Naive thymus-derived CD4-positive, alpha-beta T cell (primary cell): Measurements from ENCODE around the gene CIROP. TPM values are rescaled to one million over a fixed set of nuclear protein-coding genes. Genes with fewer than 3 reads are reported as not detected.

Experiments used
- ATAC-seq: fragments of 150-1000 bp; cut with Tn5 transposase; 2 replicates; pipeline ENCODE4 v1.10.0; 2021; ENCODE audit warnings: mild to moderate bottlenecking, moderate library complexity
- CTCF ChIA-PET: fragments of 350-600 bp; sonication (Branson Sonifier 250); formaldehyde crosslinking; loops from one replicate; lab custom pipeline; 2021; ENCODE audit warnings: antibody characterized with exemption; lab: Charles Lee
- POLR2A ChIA-PET: fragments of 350-600 bp; sonication (Branson Sonifier 250); formaldehyde crosslinking; loops from one replicate; lab custom pipeline; 2021; ENCODE audit warnings: antibody characterized with exemption, inconsistent platforms; lab: Charles Lee
- DNase-seq, 9 donors: peaks; one replicate each; pipeline versions ENCODE4 v3.0.0 to v3.0.0-alpha.2; 2020 to 2022; ENCODE audit warnings: mixed read lengths in 1 of 9
- H3K27ac ChIP-seq: one replicate; pipeline ENCODE4 v1.7.0; 2013; ENCODE audit warnings: mild to moderate bottlenecking, low read depth, low read length, moderate library complexity
- H3K27me3 ChIP-seq, 2 donors: one replicate each; pipeline ENCODE4 v1.7.0; 2013; ENCODE audit warnings: low read length in 2 of 2, mild to moderate bottlenecking in 2 of 2, moderate library complexity in 2 of 2; ENCODE audit not compliant: control insufficient read depth in 2 of 2, insufficient read depth in 2 of 2
- H3K36me3 ChIP-seq, 3 experiments: 1 replicate in 2 of 3; 2 replicates in 1 of 3; pipeline ENCODE4 v1.7.0; 2013; ENCODE audit warnings: low read length in 3 of 3, mild to moderate bottlenecking in 3 of 3, moderate library complexity in 1 of 3; ENCODE audit not compliant: insufficient read depth in 3 of 3, control insufficient read depth in 2 of 3
- H3K4me1 ChIP-seq, 2 donors: one replicate each; pipeline ENCODE4 v1.7.0; 2013; ENCODE audit warnings: low read length in 2 of 2, mild to moderate bottlenecking in 2 of 2, moderate library complexity in 1 of 2; ENCODE audit not compliant: control insufficient read depth in 2 of 2, insufficient read depth in 2 of 2
- H3K4me3 ChIP-seq: 2 replicates; pipeline ENCODE4 v1.7.0; 2013; ENCODE audit warnings: mild to moderate bottlenecking, low read length
- H3K9me3 ChIP-seq, 3 experiments: 1 replicate in 2 of 3; 2 replicates in 1 of 3; pipeline ENCODE4 v1.7.0; 2013; ENCODE audit warnings: low read length in 3 of 3; ENCODE audit not compliant: control insufficient read depth in 2 of 3
- H3K27ac Mint-ChIP-seq, 9 donors: one replicate each; pipeline ENCODE4 v1.8.0; 2020 to 2022; ENCODE audit warnings: mixed read lengths in 9 of 9, mild to moderate bottlenecking in 8 of 9, moderate library complexity in 5 of 9, inconsistent platforms in 2 of 9
- H3K27me3 Mint-ChIP-seq, 5 donors: one replicate each; pipeline ENCODE4 v1.8.0; 2021 to 2022; ENCODE audit warnings: mixed read lengths in 5 of 5, mild to moderate bottlenecking in 1 of 5
- H3K36me3 Mint-ChIP-seq, 5 donors: one replicate each; pipeline ENCODE4 v1.8.0; 2020 to 2022; ENCODE audit warnings: mixed read lengths in 5 of 5, mild to moderate bottlenecking in 3 of 5, inconsistent platforms in 1 of 5
- H3K4me1 Mint-ChIP-seq, 7 donors: one replicate each; pipeline ENCODE4 v1.8.0; 2020 to 2022; ENCODE audit warnings: mixed read lengths in 7 of 7, mild to moderate bottlenecking in 3 of 7, inconsistent platforms in 1 of 7
- H3K4me3 Mint-ChIP-seq, 10 donors: one replicate each; pipeline ENCODE4 v1.8.0; 2020 to 2022; ENCODE audit warnings: mild to moderate bottlenecking in 10 of 10, mixed read lengths in 10 of 10, moderate library complexity in 6 of 10, inconsistent platforms in 2 of 10
- H3K9me3 Mint-ChIP-seq, 11 donors: one replicate each; pipeline ENCODE4 v1.8.0; 2020 to 2022; ENCODE audit warnings: mixed read lengths in 11 of 11, mild to moderate bottlenecking in 4 of 11, inconsistent platforms in 1 of 11, moderate library complexity in 1 of 11
- intact Hi-C, 2 donors: fragments of 100-400 bp; cut with micrococcal nuclease; formaldehyde crosslinking; loops; one replicate each; pipeline ENCODE4 v1.15.1; 2023
- polyA plus RNA-seq, 2 donors: library from polyadenylated mRNA; unstranded; fragments of 300-500 nt; fragmentation: Illumina TruSeq; gene quantifications; one replicate each; pipeline ENCODE4 v1.2.3, GENCODE V29; 2021
- total RNA-seq, 6 experiments: library from RNA in 5 of 6; stranded (reverse) in 5 of 6; gene quantifications; 1 replicate in 5 of 6; 2 replicates in 1 of 6; pipeline ENCODE4 v1.2.3 and lab custom pipeline; 2021 to 2026

CIROP gene
- total and polyA plus RNA-seq, 7 experiments from 2014 or later: not detected

DNA sequence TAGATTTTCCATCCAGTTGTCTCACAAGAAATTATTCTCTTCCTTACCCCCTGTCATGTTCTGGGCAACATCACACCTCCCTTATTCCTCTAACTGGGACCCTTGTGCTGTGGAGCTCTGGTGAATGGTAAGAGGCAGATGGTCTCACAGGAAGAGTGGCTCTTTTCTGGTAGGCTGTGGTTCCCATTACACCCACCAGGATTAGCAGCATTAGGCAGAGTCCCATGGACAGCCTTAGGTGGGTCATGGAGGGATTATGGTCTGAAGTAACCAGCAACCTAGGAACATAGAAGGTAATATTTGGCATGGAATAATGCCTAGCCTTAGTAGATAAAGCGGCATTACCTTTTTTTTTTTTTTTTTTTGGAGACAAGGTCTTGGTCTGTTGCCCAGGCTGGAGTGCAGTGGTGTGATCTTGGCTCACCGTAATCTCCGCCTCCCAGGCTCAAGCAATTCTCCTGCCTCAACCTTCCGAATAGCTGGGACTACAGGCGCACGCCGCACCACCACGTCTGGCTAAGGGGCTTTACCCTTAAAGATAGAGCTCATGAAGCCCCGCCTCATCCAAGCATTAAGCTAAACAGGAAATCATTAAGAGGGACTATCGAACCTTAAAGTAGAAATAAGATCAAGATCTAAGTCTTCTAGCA is 5.5 kb downstream of the CIROP start:
- no peak overlapping the region for H3K27ac ChIP-seq
- H3K4me3 ChIP-seq: no peak overlapping the region
- DNase-seq (no peak), ATAC-seq (no peak)
- intact Hi-C loops: loop anchor here (5.0 to 10.0 kb wide), 5 partner anchors 227 to 1832 kb away; partner anchors contain the start of genes DCAF11 (in 2 of the 2), NRL (in 2 of the 2), EMC9 (in 1 of the 2) and HNRNPC (in 1 of the 2)
- CTCF ChIA-PET: interaction anchor here (0.7 to 1.4 kb wide), 2 partner anchors 11 to 21 kb away, joined by 3 to 5 read pairs; no protein-coding TSS in a partner anchor
- H3K27ac Mint-ChIP-seq: peak overlapping the region in 3 of 9 donors; percentile 47 to 69 (median 68)
- peaks cover 6 to 21% (median 6%) of the 10 kb centered on the region in 3 experiments for H3K36me3 ChIP-seq
- peaks cover 0 to 25% (median 14%) of the 10 kb centered on the region in 5 donors for H3K36me3 Mint-ChIP-seq
- H3K27me3 Mint-ChIP-seq: peaks cover 0 to 3% (median 0%) of the 10 kb centered on the region in 5 donors
- peaks cover 0 to 48% (median 20%) of the 10 kb centered on the region in 7 donors for H3K4me1 Mint-ChIP-seq
- peaks cover 0 to 1% (median 0%) of the 10 kb centered on the region in 11 donors for H3K9me3 Mint-ChIP-seq
- no peaks in the 10 kb centered on the region for H3K9me3 ChIP-seq
- peaks cover 14 to 18% of the 10 kb centered on the region in 2 donors for H3K4me1 ChIP-seq
- H3K27me3 ChIP-seq: no peaks in the 10 kb centered on the region
- peak overlapping the region in 1 of 10 donors; percentile 3 for H3K4me3 Mint-ChIP-seq
- POLR2A ChIA-PET: interaction anchor here (0.6 to 1.0 kb wide), 4 partner anchors 18 to 83 kb away, joined by 3 to 6 read pairs (median 3); no protein-coding TSS in a partner anchor

DNA sequence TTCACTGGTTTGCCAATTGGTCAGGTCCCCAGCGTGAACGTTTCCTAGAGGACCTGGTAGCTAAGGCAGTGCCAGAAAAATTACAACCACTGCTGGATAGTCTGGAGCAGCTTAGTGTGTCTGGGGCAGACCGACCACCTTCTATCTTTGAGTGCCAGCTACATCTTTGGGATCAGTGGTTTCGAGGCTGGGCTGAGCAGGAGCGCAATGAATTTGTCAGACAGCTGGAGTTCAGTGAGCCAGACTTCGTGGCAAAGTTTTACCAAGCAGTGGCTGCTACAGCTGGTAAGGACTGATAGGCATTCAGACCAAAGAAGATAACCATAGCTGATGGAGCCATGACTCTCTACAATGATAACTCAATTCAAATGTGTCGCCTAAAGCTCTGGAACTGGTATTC is 7.0 kb downstream of the CIROP start:
- ChIA-PET CTCF (interaction anchor here (0.6 to 2.5 kb wide), 4 partner anchors 21 to 451 kb away, joined by 3 to 9 read pairs (median 4); no protein-coding TSS in a partner anchor), POLR2A (interaction anchor here (0.6 to 5.1 kb wide), 2 partner anchors 21 to 123 kb away, joined by 3 to 75 read pairs; partner anchors contain the start of gene CEBPE)
- H3K4me1 ChIP-seq: peaks cover 26 to 28% of the 10 kb centered on the region in 2 donors
- H3K4me3 ChIP-seq: no peak overlapping the region
- Mint-ChIP-seq H3K4me1 (peaks cover 0 to 57% (median 26%) of the 10 kb centered on the region in 7 donors), H3K9me3 (peaks cover 0 to 1% (median 0%) of the 10 kb centered on the region in 11 donors), H3K27ac (peak overlapping the region in 3 of 9 donors; percentile 14 to 56 (median 18)), H3K27me3 (no peaks in the 10 kb centered on the region), H3K36me3 (peaks cover 0 to 29% (median 14%) of the 10 kb centered on the region in 5 donors), H3K4me3 (peak overlapping the region in 3 of 10 donors; percentile 38 to 86 (median 53))
- intact Hi-C loops: loop anchor here (5.0 to 10.0 kb wide), 5 partner anchors 225 to 1830 kb away; partner anchors contain the start of genes DCAF11 (in 2 of the 2), NRL (in 2 of the 2), EMC9 (in 1 of the 2) and HNRNPC (in 1 of the 2)
- H3K36me3 ChIP-seq: peaks cover 6 to 21% (median 6%) of the 10 kb centered on the region in 3 experiments
- ATAC-seq (no peak), DNase-seq (no peak)
- no peak overlapping the region for H3K27ac ChIP-seq
- no peaks in the 10 kb centered on the region for H3K27me3 ChIP-seq
- no peaks in the 10 kb centered on the region for H3K9me3 ChIP-seq

DNA sequence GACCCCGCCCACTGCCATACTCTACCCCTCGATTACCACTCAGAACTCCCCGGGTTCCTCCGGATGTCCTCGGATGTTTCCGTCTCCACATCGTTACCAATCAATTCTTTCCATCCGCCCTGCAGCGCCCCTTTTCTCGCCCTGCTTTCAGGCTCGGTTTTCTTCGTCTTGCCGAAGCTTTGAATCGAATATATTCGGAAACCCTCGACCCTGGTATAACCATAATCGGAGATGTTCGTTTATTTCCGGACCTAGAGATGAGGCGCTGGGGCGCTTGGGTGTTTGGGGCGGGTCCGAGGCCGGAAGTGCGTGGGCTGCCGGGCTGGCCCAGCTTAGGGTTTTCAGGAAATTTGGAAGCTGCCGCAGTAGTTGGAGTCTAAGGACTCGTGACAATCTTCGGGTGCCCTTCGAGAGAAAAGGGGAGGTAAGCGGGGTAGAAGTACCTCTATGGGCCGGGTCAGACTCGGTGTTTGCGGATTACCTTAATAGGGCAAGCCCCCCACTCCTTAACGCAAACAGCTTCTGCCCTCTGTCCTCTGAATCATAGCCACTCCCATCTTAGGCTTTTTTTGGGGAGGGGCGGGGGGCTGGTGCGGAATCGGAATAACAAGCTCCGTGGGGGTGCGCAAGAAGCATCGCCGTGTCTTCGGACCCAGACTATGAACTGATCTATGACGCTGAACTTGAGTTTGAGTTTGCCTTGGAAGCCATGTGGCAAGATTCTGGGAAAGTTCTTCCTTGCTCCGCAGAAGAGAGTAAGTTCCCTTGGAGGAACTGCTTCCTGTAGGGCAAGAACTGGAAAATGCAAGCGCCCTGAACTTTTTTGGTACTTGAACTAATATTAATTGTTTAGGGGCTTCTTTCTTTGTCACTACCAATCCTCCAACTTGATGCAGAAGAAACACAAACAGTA is 9.3 kb downstream of the CIROP start, which contains the start of gene C14orf119:
Gene C14orf119 (plus strand): TSS at position 310 of the 913 bp plus-strand sequence. CDS start 2,154 bp downstream, outside the sequence.
- Histone ChIP-seq H3K36me3 (peaks cover 8 to 33% (median 15%) of the 10 kb centered on the region in 3 experiments), H3K27me3 (no peaks in the 10 kb centered on the region), H3K4me3 (peak within 1 kb of the TSS; percentile 88), H3K9me3 (no peaks in the 10 kb centered on the region), H3K4me1 (peaks cover 26 to 32% of the 10 kb centered on the region in 2 donors), H3K27ac (peak within 1 kb of the TSS; percentile 97)
- CTCF ChIA-PET: interaction anchor here (0.6 to 3.2 kb wide), 12 partner anchors 8 to 1569 kb away, joined by 3 to 25 read pairs (median 5); partner anchors contain the start of genes CEBPE, PABPN1 and SALL2
- peaks cover 3 to 38% (median 21%) of the 10 kb centered on the region in 5 donors for H3K36me3 Mint-ChIP-seq
- H3K27me3 Mint-ChIP-seq: no peaks in the 10 kb centered on the region
- no peak within 1 kb of the TSS for H3K27ac Mint-ChIP-seq
- H3K4me1 Mint-ChIP-seq: peaks cover 3 to 63% (median 33%) of the 10 kb centered on the region in 7 donors
- no peak within 1 kb of the TSS for H3K4me3 Mint-ChIP-seq
- ATAC-seq: peak; percentile 93
- peak in 8 of 9 donors; percentile 88 to 100 (median 100) for DNase-seq
- intact Hi-C loops: loop anchor here (1.0 to 10.0 kb wide), 21 partner anchors 24 to 1828 kb away; partner anchors contain the start of genes DCAF11 (in 2 of the 2), HOMEZ (in 2 of the 2), NGDN (in 2 of the 2) and NRL (in 2 of the 2)
- POLR2A ChIA-PET: interaction anchor here (0.6 to 5.1 kb wide), 44 partner anchors 9 to 1819 kb away, joined by 3 to 75 read pairs (median 4); partner anchors contain the start of genes AJUBA, AP1G2, CEBPE and CIROP
- H3K9me3 Mint-ChIP-seq: peaks cover 0 to 1% (median 0%) of the 10 kb centered on the region in 11 donors

DNA sequence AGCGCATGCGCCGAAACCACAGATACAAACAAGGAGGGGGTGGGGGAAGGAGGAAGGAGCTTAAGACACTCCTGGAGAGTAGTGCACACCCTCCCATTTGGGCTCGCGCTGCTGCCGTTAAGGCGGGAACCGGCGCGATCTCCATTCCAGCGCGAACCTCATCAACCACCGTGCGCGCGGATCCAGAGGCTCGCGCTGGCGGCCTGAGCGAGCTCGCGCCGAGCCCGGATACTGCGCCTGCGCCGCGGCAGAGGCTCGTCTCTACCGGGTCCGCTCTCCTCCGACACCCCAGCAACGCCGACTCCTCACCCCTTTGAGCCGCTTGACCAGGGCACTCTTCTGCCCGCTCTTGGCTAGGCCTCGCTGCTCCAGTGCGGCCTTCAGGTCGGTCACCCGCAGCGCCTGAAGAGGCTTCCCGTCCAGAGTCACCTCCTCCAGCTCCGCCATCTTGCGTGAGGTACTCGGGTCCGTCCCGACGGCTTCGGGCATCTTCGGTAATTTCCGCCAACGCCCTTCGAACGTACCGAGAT is 10.1 kb downstream of the CIROP start, which contains the start of gene ACIN1:
Gene ACIN1 (minus strand): TSS at position 471 of the 530 bp plus-strand sequence. CDS start 24 bp downstream, at position 447.
- Mint-ChIP-seq H3K36me3 (peaks cover 3 to 45% (median 26%) of the 10 kb centered on the region in 5 donors), H3K9me3 (peaks cover 0 to 1% (median 0%) of the 10 kb centered on the region in 11 donors), H3K4me3 (no peak within 1 kb of the TSS), H3K4me1 (peaks cover 10 to 61% (median 33%) of the 10 kb centered on the region in 7 donors), H3K27ac (no peak within 1 kb of the TSS), H3K27me3 (no peaks in the 10 kb centered on the region)
- DNase-seq: peak in 2 of 9 donors; percentile 95 to 98
- H3K36me3 ChIP-seq: peaks cover 15 to 40% (median 20%) of the 10 kb centered on the region in 3 experiments
- POLR2A ChIA-PET: interaction anchor here (0.6 to 5.1 kb wide), 43 partner anchors 9 to 1584 kb away, joined by 3 to 75 read pairs (median 4); partner anchors contain the start of genes AJUBA, AP1G2, CEBPE and CIROP
- CTCF ChIA-PET: interaction anchor here (0.6 to 3.2 kb wide), 13 partner anchors 8 to 1569 kb away, joined by 3 to 25 read pairs (median 5); partner anchors contain the start of genes CEBPE, PABPN1 and SALL2
- peaks cover 26 to 32% of the 10 kb centered on the region in 2 donors for H3K4me1 ChIP-seq
- peak within 1 kb of the TSS; percentile 88 for H3K4me3 ChIP-seq
- peak within 1 kb of the TSS; percentile 97 for H3K27ac ChIP-seq
- no peaks in the 10 kb centered on the region for H3K27me3 ChIP-seq
- ATAC-seq: peak; percentile 48
- intact Hi-C loops: loop anchor here (1.0 to 10.0 kb wide), 23 partner anchors 8 to 1827 kb away; partner anchors contain the start of genes DCAF11 (in 2 of the 2), HOMEZ (in 2 of the 2), NGDN (in 2 of the 2) and NRL (in 2 of the 2)
- no peaks in the 10 kb centered on the region for H3K9me3 ChIP-seq

DNA sequence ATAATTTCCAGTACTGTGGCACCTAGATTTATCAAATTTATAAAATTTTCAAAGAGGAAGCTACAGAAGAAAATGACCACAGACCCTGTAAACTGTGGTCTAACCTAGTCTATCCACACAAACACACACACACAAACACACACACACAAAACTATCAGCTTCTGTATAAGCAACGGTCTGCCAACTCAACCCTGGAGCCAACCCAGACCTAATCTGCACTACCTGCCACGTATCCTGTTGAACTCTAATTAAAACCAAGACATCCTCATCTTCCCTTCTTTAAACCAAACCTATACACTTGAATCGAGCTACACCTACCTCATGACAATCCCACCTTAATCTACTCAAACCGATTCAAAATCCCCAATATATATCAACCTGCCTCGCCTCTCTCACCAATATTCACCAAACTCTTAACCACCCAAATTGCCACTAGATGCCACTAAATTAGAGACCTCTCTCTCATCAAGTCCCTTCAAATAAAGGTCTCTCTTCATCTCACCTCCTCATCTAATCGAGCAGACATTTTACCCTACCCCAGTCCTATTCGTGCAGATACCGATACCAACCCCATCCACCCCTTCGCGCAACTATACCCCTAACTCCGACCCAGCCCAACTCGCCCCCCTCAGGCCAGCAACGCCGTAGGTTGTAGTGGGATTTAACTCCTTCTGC is 10.7 kb downstream of the CIROP start:
- DNase-seq (peak in 1 of 9 donors; percentile 82), ATAC-seq (no peak)
- Mint-ChIP-seq H3K27me3 (no peaks in the 10 kb centered on the region), H3K4me3 (no peak overlapping the region), H3K27ac (no peak overlapping the region), H3K4me1 (peaks cover 16 to 61% (median 38%) of the 10 kb centered on the region in 7 donors), H3K9me3 (peaks cover 0 to 2% (median 0%) of the 10 kb centered on the region in 11 donors), H3K36me3 (peaks cover 7 to 48% (median 29%) of the 10 kb centered on the region in 5 donors)
- H3K27ac ChIP-seq: peak overlapping the region; percentile 97
- CTCF ChIA-PET: interaction anchor here (0.6 to 3.2 kb wide), 10 partner anchors 8 to 1100 kb away, joined by 3 to 25 read pairs (median 5); partner anchors contain the start of genes CEBPE and PABPN1
- H3K4me3 ChIP-seq: peak overlapping the region; percentile 88
- no peaks in the 10 kb centered on the region for H3K27me3 ChIP-seq
- H3K36me3 ChIP-seq: peaks cover 21 to 46% (median 25%) of the 10 kb centered on the region in 3 experiments
- POLR2A ChIA-PET: interaction anchor here (0.6 to 5.1 kb wide), 37 partner anchors 8 to 1583 kb away, joined by 3 to 75 read pairs (median 5); partner anchors contain the start of genes AJUBA, AP1G2, CEBPE and HOMEZ
- H3K4me1 ChIP-seq: peaks cover 26 to 32% of the 10 kb centered on the region in 2 donors
- intact Hi-C loops: loop anchor here (1.0 to 10.0 kb wide), 8 partner anchors 8 to 1051 kb away; partner anchors contain the start of genes DCAF11 (in 2 of the 2), NRL (in 2 of the 2), ZFHX2 (in 2 of the 2) and EMC9 (in 1 of the 2)
- no peaks in the 10 kb centered on the region for H3K9me3 ChIP-seq
